AG08396 (cell line): ENCODE data around the gene CD96.
"Not testable (repeated sequence)": the region's sequence is repeated elsewhere in the genome, so short reads cannot be mapped to it uniquely, and the experiment has no call there.

ENCODE experiments used
- DNase-seq: peaks from one replicate; pipeline ENCODE4 v3.0.0; 2012; ENCODE audit warnings: low spot score, mixed read lengths

The CD96 gene

GRCh38 chr3:111548756-111549155 is 6.8 kb downstream of the CD96 start:
- no peak for DNase-seq

- DNase-seq: not testable (repeated sequence)
These were observed 19.9 kb downstream of the CD96 start for GRCh38 chr3:111561902-111562301.

- no peak for DNase-seq
These were observed 24.8 kb downstream of the CD96 start for GRCh38 chr3:111566844-111567243.

- no peak for DNase-seq
These were observed 26.4 kb downstream of the CD96 start for GRCh38 chr3:111568355-111568754.

- DNase-seq: no peak
These were observed 26.9 kb downstream of the CD96 start for GRCh38 chr3:111568911-111569310.

GRCh38 chr3:111570404-111571030 is 28.5 kb downstream of the CD96 start:
- no peak for DNase-seq

GRCh38 chr3:111571282-111571681 is 29.3 kb downstream of the CD96 start:
- DNase-seq: no peak

- DNase-seq: no peak
These were observed 30.0 kb downstream of the CD96 start for GRCh38 chr3:111571907-111572460.

- no peak for DNase-seq
These were observed 35.1 kb downstream of the CD96 start for GRCh38 chr3:111577113-111577512.

- peak; percentile 71 for DNase-seq
These were observed 36.0 kb downstream of the CD96 start for GRCh38 chr3:111577798-111578685.

GRCh38 chr3:111578867-111579266 is 36.9 kb downstream of the CD96 start:
- no peak for DNase-seq

- DNase-seq: no peak
These were observed 37.5 kb downstream of the CD96 start for GRCh38 chr3:111579495-111579894.

- DNase-seq: no peak
These were observed 39.6 kb downstream of the CD96 start for GRCh38 chr3:111581403-111582119.

- DNase-seq: peak; percentile 76
These were observed 40.1 kb downstream of the CD96 start for GRCh38 chr3:111582120-111582474.

GRCh38 chr3:111584744-111585143 is 42.7 kb downstream of the CD96 start:
- DNase-seq: no peak

- DNase-seq: no peak
These were observed 43.2 kb downstream of the CD96 start for GRCh38 chr3:111585217-111585616.

- DNase-seq: no peak
These were observed 46.5 kb downstream of the CD96 start for GRCh38 chr3:111588527-111588926.

GRCh38 chr3:111589303-111590142 is 47.5 kb downstream of the CD96 start:
- no peak for DNase-seq

GRCh38 chr3:111590143-111590491 is 48.1 kb downstream of the CD96 start:
- DNase-seq: no peak

- DNase-seq: no peak
These were observed 49.6 kb downstream of the CD96 start for GRCh38 chr3:111591555-111591954.

- DNase-seq: no peak
These were observed 50.1 kb downstream of the CD96 start for GRCh38 chr3:111592143-111592542.

- no peak for DNase-seq
These were observed 50.9 kb downstream of the CD96 start for GRCh38 chr3:111592936-111593335.
